T-helper 1 cell treated with Interleukin-12 subunit alpha and Interleukin-12 subunit beta and Interleukin-4 antibody, amounts not matched to agents 30 ng/mL and 1 ng/mL, for 36 hours (primary cell): Measurements from ENCODE around the gene COL6A3. TPM values are rescaled to one million over a fixed set of nuclear protein-coding genes. Genes with fewer than 3 reads are reported as not detected.
"Not testable (repeated sequence)": the region's sequence is repeated elsewhere in the genome, so short reads cannot be mapped to it uniquely, and the experiment has no call there.

Experiments
- intact Hi-C: fragments of 100-400 bp; cut with micrococcal nuclease; formaldehyde crosslinking; loops from one replicate; pipeline ENCODE4 v1.15.1; 2024
- total RNA-seq: library from RNA; stranded (reverse); gene quantifications from 2 replicates; pipeline ENCODE4 v1.2.3, GENCODE V29; 2022

COL6A3 gene
- total RNA-seq, 1 donor from 2014 or later = 1.4 TPM

DNA sequence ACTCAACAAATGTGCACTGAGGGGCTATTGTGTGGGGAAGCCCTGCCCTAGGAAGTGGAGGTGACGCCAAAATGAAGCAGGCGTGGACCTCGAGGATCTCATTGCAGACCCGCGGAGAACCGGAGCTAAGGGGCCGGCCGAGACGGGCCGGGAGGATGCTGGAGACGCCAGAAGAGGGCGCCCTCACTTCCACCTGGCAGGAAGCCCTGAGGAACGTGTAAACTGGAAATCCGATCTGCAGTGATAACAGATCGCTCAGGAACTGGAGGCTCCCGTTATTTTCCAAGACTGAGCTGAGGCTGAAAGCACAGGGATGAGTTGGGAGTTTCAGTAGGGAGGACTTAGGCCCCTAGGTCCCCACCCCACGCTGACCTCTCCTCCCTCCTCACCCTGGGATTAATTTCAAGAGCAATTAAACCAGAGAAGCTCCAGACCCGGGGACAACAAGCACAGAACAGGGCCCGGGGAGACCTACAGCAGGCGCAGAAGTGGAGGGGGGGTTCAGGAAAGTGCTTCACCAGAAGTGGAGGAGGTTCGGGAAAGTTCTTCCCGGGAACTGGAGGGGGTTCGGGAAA lies 7.7 kb upstream of the COL6A3 start:
- intact Hi-C loops = loop anchor here (1.0 to 5.0 kb wide), 4 partner anchors 13 to 269 kb away; no protein-coding TSS in a partner anchor

- intact Hi-C loops = no loop called here
Observed at GRCh38 chr2:237418300-237418699, 4.3 kb upstream of the COL6A3 start.

DNA sequence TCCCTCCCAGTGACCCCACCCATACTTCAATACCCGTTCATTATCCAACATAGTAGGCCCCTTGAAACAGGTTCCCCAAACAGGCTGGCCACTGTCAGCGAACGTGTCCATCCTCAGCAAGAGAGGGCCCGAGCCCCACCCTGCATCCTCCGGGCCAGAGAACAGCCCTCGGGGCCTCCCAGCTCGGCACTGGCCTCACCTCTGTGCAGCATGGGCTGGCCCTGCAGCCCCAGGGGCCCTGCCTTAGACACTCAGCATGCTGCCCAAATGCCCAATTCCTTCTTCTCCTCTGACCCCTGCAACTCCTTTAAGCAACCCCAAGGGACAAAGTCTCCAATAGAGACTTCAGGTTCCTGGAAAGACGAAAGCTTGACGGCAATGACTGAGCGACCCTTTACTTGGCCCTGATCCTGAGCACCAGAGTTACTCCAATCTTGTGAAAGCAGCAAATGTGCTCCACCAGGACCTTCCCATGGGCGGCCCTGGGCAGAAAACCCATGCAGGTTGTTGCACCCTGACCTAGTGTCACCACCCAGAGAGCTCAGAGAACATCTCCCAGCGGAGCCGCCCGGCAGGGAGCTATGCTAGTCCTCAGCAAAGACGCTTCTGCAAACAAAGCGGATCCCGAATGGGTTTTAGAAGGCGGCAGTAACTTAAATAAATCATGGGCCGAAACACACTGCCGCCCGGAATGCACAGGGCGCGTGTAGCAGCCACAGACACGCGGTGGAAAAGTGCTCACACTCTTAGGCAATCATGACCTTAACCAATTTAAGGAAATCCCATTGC lies 782 bp downstream of the COL6A3 start:
- intact Hi-C loops = no loop called here

DNA sequence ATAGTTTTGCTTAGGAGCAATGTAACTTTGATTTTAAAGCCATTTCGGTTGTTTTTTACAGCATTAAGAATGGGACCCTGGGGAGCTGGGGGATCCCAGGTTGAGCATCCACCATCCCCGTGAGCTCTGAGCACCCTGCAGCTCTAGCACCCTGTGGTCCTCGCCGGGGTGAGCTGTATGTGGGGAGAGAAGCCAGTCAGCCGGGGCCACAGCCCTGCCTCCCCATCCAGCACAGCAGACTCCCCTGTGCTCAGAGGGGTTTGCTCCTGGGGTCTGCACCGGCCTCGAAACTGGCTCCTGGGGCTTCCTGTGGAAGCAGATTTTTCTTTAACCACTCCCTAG lies 1.3 kb downstream of the COL6A3 start:
- intact Hi-C loops = no loop called here

DNA sequence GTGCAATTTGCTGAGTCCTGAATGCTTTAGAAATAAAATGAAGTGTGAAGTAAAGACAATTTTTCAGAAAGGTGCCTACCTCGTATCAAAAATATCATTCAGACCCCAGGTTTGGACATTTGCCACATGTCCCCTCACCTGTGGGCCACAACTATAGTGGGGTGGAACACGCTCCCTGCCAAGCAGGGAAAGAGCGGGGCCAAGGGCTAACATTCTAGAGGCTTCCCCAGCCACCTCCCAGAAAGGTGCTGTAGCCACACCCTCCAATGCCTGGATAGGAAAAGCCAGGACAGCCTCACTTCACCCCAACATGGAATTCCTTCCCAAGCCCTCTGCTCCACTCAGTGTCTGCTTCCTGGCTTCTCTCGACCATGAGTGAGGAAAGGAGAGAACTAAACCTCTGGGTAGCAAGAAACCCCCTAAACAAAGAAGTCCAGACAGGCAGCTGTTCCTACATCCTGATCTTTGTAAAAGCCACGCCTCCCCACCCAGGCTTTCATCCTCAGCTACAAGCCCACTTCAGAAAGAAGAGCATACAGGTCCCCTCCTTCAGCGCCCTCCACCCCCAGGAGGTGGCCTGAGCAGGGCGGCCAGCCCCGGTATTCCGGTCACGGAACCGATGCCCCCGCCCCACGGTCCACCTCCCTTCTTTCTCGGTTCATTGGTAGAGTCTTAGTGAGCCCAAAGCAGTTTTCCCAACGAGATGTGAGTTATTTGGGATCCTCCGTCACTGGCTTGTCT lies 2.1 kb downstream of the COL6A3 start:
- intact Hi-C loops = no loop called here

DNA sequence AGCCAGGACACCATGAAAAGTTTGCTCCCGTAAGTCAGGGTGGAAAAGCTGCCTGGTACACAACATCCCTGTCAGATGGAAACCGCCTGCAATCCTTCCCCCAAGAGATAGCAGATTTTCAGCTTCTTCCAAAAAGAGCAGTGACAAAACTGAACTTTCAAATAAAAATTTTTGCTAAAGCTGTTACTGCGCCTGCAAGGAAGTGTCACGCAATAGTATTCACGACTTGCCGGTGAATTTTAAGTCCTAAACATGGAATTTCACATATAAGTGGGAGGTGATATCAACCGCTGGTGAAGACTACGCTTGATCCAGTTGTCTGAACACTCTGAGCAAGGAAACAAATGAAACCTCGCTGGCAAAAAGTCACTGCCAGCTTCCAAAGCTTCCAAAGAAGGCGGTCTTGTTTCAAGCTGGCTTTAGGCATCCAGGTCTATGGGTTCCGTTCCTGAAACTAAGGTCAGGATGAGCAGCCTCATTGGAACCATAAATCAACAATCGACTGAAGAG lies 2.8 kb downstream of the COL6A3 start:
- intact Hi-C loops = no loop called here

- intact Hi-C loops = not testable (repeated sequence)
Observed at GRCh38 chr2:237409263-237409662, 4.7 kb downstream of the COL6A3 start.

GRCh38 chr2:237408335-237409000 lies 5.5 kb downstream of the COL6A3 start:
- intact Hi-C loops = no loop called here

DNA sequence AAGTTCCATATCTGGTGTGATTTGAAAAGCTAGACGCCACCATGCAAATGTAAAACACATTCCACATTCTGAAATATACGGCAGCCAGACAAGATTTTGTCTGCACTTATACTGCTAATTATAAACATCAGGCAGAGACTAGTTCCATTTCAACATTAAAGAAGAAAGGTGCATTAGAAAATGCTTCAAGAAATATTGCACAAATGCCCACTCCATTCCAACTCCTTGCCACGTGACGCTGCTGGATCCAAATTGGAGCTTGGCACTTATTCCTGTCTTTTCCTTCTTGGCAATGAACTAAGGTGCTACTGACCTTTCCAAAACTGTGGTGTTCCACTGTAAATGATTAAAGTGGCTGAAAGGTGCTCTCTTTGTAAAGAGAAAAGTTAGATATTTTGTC lies 6.3 kb downstream of the COL6A3 start:
- intact Hi-C loops = no loop called here

GRCh38 chr2:237406371-237406895 lies 7.5 kb downstream of the COL6A3 start:
- intact Hi-C loops = no loop called here

GRCh38 chr2:237405605-237406004 lies 8.4 kb downstream of the COL6A3 start:
- intact Hi-C loops = no loop called here

GRCh38 chr2:237405006-237405559 lies 8.9 kb downstream of the COL6A3 start:
- intact Hi-C loops = no loop called here

DNA sequence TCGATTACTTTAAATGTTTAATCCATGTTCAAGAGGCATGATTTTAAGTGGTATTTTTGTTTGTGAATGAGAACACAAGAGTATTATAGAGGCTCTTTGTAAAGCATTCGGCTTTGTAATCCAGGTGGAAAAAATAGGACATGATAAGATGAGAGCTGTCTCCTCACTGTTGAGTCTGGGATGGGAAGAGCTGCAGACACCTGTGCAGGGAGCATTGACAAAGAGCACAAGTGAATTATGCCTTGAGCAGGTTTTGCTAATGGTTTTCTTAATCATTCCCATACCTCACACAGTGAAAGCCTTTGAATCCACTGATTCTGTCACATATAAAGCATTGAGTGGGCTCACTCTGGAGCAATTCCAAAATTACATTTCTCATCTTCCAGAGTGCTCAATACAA lies 9.6 kb downstream of the COL6A3 start:
- intact Hi-C loops = no loop called here

DNA sequence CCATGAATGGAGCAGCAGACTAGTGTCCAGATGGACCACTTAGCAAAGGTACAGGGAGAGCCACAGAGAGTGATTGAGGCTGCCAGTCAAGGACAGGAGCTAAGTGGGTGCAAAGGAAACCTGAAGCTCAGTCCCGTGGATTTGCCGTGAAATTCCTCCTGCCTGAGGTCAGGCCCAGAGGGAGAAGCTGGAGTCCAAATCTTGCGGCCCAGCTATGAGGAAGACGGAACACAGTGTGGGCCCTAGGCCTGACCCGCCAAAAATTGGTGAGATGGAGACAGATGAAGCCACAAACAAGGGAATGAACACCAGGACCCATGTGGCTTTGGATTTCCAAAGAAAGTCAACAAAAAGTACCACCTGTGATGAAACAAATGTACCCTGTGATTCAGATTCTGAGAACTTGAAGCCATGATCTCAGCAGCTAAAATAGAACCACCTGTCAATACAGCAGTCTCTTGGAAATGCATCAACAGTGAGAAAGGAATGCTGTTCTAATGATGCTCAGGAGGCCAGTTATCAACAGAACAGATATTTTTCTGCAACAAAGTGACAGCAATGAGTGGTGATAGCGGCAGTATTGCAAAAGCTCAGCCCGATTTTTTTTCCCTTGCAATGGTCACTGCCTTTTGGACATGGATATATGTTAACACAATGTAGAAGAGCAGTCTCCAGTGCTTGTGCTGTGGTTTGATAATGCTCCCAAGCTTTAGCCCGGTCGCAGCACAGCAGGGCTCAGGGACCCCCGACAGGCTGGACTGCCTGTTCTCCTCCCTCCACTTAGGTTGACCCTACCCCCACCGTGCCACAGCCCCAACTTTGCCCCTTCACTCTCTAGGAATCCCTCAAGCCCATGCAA lies 10.7 kb downstream of the COL6A3 start:
- intact Hi-C loops = no loop called here

DNA sequence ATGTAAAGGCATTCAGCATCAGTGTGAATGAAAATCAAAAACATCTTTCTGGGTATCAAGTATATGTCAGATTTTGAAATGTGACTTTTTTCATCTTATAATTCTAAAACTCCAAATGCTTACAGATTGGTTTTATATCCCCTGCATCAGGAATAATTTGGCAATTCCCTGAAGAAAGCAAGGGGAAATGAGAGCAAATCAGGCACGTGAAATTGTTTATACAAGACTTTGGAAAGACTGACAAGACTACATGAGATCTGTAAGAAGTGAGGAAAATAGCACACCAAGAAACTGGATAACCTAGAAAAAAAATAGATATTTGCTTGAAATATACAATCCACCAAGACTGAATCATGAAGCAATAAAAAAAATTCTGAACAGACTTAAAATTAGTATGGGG lies 13.8 kb downstream of the COL6A3 start:
- intact Hi-C loops = no loop called here

DNA sequence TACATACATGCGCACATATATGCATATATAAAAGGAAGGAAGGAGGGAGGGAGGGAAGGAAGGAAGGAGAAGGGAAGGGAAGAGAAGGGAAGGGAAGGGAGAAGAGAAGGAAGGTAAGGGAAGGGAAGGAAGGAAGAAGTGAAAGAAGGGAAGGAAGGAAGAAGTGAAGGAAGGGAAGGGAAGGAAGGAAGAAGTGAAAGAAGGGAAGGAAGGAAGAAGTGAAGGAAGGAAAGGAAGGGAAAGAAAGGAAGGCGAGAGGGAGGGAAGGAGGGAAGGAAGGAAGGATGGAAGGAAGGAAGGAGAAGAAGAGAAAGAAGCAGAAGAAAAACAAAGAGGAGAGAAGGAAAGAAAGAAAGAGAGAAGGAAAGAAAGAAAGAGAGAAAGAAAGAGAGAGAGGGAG lies 16.9 kb downstream of the COL6A3 start:
- intact Hi-C loops = no loop called here

DNA sequence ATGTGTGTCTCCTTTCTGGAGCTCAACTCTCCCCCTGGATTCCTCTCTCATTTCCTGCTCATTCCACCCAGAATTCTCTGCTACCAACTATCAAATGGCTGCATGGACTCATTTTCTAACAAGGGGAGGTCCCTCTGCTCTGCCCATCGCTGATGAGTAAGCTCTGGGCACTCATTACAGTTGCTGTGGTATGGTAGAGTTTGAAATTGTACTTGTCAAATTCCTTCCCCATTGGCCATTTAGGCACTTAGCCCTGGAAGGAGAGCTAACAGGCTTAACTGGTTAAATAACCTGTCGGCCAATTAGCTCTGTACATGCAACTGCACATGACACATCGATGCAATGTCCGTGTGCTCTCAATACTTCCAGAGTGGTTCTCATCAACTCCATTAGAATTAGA lies 20.4 kb downstream of the COL6A3 start:
- intact Hi-C loops = no loop called here

DNA sequence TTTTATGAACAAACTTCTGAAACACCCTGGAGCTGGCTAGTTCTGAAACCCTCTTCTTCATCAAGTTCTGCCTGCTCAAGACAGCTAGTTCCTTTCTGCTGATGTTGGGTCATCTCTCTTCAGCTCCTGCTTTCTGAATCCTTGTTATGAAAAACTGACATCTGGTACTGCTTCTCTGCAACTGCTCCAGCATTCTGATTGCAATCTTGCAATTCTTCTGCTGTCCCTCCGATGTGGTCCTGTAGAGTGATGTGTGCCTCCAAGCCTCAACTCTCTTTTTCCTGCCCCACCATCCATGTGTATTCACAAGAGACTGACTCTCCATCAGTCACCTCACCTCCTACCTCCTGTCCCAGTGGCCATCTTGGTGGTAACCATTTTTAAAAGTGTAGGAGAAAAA lies 21.8 kb downstream of the COL6A3 start:
- intact Hi-C loops = no loop called here

DNA sequence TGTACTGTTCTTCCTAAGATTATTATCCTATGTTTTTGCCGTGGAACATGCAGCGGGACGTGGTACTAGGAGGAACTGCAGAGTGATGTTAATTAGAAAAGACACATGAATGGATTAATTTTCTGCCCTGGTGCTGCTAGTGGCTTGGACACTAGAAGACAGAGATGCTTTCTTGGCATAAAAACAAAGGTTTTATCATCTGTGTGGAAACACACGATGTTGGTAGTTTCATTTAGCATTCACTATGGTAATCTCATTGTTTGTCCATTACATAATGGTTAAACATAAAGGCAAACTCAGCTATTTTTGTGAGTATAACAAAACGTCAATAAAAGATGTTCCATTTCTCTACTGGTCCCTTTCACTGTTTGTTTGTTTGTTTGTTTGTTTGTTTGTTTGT lies 22.8 kb downstream of the COL6A3 start:
- intact Hi-C loops = no loop called here

DNA sequence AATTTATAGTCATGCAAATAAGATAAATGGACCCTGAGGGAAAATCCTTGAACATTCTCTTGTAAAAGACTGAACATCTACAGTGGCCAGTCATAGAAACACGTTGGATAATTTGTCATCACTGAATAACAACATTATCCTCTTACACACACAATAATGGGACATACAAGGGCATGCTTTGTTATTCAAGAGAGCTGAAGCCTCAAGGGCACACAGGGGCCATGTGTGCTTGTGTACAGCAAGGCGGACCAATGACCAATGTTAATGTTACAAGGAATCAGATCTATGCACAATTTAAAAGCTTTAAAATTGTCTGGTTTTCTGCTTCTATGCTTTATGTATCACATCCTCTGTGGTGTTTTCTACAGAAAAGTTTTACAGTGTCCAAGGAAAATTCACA lies 23.7 kb downstream of the COL6A3 start:
- intact Hi-C loops = no loop called here
